ENCODE results near the gene EIPR1.

EIPR1 gene

DNA sequence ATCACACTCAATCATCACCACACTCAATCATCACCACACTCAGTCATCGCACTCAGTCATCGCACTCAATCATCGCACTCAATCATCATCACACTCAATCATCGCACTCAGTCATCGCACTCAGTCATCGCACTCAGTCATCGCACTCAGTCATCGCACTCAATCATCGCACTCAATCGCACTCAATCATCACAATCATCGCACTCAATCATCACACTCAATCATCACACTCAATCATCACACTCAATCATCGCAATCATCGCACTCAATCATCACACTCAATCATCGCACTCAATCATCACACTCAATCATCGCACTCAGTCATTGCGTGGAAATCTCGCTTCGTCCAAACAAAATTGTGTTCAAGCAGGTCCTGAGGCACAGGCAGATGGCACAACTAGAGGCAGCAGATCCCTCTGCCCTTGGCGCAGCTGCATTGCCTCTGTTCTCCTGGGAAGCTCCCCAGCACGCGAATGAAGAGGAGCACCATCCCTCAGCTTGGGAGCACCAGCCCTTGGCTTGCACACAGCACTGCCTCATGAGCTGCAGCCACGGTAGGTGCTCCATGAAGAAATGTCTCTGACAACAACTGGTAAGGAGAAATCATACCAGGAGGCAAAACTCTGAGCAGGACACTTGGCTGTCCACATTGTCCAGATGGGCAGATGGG, 108.1 kb downstream of the EIPR1 start:
- no peak for DNase-seq (ENCODE audit: low read depth in 3 of 3)

DNA sequence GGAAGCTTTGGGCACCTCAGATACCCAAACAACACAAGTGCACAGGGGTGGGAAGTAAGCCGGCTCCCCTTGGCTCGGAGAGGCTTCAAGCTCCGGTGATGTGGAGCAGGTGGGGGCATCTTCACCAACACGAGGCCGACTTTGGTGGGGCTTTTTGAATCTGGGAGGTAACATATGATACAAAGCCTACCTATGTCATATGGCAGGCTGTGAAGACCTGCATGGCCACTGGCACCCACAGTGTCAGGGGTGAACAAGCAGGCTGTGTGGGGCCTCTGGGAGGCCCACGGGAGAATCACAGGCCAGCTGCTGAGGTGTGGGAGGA, 109.0 kb downstream of the EIPR1 start:
- DNase-seq (ENCODE audit: low read depth in 3 of 3) = no peak

DNA sequence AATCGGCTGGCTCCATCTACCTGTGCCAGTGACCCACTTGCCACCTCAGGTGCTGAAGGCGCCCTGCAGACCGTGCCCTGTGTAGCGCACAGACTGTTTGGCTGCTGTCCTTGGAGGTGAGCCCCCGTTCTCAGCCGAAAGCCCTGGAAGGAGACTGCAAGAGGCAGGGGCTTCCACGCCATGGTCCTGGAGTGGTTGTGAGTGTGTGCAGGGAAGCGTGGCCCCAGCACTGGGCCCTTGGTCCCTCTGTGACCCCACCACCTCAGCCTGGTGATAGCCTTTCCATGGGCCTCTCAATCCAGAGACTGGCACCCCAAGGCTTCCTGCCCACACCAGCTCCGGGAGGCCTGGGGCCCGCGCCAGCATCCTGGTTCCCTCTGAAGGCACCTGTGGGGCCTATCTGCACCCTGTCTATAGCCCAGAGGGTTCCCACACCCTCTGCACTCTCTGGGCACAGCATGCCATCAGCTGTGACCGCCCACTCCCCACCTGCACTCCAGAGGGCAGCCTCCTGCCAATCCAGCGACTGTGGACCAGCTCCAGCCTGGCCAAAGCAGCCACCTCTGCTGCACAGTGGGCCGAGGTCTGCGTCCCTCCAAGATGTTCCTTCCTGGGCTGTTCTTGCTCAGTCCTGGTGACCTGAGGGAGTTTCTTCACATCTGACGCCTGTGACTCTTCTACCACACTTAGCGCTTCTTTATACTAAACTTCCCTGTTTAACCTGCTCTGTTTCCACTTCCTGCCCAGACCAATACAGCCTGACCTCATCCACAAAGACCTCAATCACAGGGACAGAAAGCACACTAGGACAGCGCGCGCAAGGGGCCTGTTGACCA, 109.5 kb downstream of the EIPR1 start:
- DNase-seq (ENCODE audit: low read depth in 3 of 3) = no peak

DNA sequence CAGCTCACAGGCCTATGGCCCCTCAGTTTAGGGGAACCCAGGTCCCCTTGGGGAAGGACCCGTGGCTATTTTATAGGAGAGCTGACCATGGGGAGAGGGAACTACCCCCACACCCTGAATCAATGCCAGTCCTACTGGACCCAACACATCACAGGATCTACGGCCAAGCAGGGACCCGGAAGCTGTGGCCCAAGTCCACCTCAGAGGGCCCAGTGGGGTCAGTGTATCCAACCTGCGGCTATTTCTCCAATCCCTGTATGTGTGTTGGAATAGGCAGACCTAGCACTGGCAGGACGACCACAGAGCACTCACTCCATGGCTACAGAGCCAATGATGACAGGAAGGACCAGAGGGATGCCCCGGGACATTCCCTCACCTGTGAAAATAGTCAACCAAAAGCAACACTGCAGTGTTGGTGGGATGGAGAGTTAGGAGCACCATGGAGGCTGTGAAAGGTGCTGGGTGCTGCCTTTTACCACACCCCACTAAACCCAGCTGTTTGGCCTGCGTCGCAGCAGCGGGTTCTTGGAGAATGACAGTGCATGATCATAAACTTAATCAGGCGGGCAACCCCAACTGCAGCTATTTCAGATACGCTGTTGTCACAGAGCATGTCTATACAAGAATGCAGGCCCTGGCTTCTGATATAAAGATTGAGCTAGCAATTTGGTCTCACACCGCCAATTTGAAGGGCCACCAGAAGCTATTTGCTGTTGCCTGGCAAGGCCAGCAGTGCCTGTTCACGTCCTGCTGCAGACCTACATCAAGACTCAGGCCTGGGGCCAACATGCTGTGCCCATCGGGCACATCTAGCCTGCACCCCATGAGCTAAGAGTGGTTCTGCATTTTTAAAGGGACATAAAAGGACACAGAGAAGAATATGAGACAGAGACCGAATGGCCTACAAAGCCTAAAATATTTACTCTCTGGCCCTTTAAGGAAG, 110.4 kb downstream of the EIPR1 start:
- no peak for DNase-seq (ENCODE audit: low read depth in 3 of 3)

DNA sequence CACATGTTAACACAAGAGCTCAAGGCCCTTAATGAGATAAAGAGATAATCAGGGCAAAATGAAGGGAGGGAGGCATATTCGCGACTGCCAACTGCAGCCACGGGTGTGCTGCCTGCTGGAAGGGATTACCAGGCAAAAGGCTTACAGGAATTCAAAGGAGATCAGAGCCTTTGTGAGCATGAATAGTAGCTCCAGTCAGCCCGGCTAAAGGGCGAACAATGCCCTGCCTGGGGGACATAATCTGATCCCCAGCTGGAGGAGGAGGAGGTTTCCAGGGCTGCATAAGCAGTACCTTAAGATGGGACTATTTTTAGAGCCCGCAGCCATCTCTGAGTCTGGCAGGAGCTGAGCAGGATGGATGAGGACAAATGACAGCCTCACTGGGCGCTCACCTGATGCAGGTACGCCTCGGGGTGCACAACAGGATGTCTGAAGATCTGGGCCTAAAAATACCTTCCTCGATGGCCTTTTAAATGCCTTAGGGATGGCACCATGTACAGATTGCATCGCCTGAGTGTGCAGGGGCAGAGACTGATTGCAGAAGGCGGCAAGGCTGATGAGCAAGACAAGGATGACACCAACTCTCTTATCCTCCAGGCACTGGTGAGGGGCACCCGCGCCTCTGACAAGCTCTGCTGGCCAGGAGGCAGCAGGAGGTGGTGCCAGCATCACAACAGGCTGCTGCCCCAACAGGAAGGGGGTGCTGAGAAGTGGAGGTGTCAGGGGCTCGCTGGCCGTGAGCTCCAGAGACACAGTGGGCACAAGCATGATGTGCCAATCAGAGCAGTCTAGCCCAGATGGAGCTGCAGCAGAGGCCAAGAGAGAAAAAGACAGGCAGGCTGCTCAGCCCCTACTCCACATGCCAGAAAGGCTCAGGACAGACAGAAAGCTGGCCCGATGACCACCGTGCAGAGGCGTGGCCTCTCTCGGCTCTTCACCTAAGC, 111.4 kb downstream of the EIPR1 start:
- no peak for DNase-seq (ENCODE audit: low read depth in 3 of 3)

DNA sequence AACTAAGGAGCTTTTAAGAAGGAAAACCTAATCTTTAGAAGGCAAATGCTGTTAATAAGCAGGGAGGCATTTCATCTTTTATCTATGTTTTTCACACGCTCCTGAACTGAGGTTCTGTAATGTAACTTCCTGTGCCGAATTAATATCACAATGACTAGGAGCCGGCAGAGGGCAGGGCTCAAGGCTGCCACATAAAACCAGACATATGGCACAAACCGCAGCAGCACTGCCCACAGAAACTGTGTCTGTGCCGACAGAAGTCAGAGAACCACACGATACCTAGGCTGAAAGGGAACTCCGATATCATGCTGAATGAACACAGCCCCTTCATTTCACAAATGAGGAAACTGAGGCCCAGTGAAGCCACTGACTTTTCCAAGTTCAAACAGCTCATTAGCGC, 112.1 kb downstream of the EIPR1 start:
- DNase-seq (ENCODE audit: low read depth in 3 of 3) = no peak

DNA sequence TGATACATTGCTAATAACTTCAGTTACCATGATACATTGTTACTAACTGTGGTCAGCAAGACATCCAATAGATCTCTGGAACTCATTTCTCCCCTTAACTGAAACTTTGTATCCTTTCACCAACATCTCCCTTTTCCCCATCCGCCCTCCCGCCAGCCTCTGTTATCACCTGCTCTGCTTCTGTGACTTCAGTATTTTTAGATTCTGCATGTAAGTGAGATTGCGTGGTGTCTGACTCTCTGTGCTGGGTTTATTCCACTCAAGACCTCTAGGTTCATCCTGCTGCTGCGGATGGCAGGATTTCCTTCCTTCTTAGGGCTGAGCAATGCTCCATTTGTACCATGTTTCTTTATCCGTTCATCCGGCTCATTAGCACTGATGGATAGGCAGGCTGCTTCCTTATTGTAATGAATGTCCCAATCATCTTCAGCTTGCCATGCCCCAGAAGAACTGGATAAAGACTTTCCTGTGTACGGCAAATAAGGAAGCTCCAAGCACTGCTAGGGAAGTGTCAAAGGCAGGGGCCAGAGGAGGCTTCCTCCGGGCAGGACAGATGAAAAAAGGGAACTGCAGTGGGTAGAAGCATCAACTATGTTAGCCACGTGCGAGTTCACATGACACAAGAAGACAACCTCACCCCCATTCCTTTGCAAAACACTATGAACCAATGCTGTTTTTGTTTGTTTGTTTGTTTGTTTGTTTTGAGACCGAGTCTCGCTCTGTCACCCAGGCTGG, 113.4 kb downstream of the EIPR1 start:
- DNase-seq (ENCODE audit: low read depth in 3 of 3) = no peak

DNA sequence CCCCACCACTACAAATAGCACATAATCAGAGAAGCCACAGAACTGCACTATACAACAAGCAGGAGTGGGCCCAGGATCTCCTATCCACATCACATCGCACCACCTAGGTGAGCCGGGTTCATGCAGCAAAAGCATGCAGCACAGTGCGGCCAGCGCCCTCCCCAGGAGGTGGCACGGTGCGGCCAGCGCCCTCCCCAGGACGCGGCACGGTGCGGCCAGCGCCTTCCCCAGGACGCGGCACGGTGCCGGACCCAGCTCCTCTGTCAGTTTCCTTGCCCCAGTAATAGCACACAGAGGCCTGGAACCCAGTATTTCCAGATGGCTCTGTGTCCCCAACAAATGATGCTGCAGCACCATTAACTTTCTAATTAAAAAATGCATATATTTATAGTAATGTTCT, 114.1 kb downstream of the EIPR1 start:
- DNase-seq (ENCODE audit: low read depth in 3 of 3) = no peak

DNA sequence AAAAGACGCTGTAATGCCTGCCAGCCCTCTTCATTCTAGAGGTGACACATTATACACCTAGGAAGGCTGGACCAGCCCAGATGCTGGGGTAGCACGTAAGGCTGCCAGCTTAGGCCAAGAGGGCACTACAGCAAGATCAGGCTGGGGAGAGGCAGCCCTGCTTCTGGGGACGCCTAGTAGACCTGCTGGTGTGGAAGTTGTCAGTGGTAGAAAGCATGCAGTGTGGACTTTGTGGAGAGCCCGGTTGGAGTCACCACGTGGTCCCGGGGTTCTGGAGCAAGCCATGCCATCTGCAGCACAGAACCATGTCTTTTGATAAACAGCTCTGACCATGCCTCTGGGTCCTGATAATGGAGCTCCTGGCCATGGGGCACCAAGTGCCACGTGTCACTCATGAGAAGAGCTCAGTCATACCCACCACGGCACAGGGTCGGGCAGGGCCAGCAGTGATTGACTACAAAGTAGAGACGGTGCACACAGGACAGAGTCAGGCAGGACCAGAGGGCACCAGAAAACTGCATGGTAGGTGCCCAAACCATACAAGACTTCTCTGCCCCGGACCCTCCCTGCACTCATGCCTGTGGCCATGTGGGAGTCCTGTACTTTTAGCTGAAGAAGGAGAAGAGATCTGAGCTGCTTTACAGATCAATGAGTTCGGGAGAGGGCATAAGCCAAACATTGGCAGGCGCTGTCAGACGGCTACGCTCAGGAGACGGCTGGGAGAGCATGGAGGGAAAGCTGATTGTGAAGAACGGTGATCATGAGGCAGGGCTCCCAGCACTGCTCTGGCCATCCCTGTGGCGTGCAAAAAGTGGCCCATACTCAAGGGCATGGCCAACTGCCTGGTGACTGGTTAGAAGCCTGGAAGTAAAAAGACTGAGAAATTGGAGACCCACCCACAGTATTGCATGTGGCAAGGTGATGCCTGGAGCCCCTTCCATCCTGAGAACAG, 114.9 kb downstream of the EIPR1 start:
- DNase-seq (ENCODE audit: low read depth in 3 of 3) = no peak

DNA sequence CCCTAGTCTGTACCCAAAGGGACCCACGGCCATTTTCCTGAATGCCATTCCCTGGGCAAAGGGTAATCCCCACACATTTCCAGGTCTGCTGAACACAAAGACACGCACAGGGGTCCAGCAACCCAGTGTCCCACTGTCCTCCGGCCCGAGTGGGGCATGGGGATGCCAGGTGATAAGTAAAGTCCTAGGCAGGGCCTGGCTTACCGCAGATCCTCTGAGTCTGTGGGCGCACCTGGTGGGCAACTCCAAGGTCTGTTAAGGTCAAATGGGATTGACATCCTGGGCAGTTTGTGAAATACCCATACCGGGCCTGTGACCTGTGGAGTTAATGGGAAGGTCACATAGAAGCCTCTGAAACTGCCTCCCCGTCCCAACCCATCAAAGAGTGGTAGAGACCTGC, 116.1 kb downstream of the EIPR1 start:
- DNase-seq (ENCODE audit: low read depth in 3 of 3) = no peak

DNA sequence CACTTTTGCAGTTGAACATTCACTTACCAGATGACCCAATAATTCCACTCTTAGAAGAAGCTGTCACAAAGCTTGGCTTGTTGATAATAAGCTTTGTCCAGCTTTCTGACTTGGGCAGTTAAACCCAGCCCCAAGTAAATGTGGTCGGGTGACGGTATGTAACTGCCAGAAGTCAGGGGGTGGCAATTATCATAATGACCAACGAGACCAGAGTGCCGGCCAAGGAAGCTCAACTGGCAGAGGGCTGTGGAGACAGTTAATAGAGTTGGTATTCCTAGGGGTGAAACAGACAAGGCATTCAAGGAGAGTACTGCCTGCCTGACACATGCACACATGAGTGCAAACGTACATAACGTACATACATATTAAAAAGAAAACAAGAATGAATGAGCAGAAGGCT, 116.7 kb downstream of the EIPR1 start:
- DNase-seq (ENCODE audit: low read depth in 3 of 3) = no peak

DNA sequence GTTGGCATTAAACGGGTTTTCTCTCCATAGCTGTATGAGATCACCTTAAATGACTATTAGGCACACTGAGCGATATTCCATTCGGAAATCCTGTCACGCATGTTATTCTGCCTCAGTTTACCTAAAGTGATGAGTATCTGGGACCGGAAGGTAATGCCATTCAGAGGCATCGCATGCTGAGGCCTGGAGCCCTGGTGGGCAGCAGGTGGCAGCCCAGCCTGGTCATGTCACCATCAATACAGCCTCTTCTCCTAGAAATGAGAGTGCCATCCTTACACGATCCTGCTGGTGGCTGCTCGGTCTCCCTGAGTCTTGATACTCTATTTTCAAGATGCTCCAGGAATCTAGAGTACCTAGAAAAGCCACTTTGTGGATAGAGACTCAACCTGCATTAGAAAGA, 119.8 kb downstream of the EIPR1 start:
- no peak for DNase-seq (ENCODE audit: low read depth in 3 of 3)

DNA sequence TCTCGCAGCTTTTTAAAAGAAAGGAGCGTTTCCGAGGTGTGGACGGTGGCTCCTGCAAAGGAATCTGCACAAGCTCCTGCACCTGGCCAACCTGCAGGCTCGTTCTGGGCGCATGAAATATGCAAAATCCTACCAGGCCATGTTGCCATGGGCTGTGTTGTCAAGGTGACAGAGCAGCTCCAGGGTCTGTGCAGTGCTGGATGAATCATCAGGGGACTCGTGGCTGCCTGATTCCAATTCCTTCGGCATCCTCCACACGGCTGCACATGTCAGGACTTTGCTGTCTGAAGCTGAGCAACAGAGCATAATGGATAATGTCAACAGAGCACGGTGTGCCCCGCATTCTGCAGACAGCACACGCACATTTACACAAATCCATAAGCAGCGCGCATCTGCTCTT, 120.5 kb downstream of the EIPR1 start:
- no peak for DNase-seq (ENCODE audit: low read depth in 3 of 3)

DNA sequence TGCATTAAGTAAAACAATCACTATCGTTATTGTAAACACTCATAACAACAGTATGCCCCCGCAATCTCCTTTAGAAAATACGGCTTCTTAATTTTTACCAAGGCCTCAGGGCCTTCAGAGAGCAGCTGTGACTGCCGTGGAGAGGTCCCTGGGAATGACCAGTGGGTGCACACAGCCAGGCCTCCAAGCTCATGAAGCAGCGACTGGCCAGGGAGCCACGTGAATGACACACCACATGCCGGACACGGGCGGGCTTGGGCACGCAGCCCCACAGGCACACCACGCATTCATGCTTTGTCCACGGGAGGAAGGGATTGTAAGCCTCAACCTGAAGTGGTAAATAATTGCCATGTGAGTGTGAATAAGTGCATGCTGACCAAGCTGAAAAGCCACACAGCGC, 121.0 kb downstream of the EIPR1 start:
- no peak for DNase-seq (ENCODE audit: low read depth in 3 of 3)

DNA sequence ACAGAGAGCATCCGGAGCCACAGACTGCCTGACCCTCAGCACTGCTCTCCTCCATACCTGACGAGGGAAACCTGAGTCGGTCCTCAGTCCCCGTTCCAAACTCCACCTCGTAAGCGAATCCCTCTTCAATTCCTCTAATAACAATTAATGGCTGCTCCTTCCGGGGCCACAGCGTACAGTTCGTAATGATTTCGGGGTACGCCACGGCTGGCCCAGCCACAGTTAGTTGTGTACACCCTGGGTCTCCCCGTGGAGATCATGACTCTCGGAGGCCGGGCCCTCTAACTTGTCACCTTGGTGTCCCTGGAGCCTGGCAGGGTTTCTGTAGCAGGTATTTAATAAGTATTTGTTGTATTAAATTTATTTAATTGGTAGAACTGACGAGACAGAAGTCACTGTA, 121.5 kb downstream of the EIPR1 start:
- DNase-seq (ENCODE audit: low read depth in 3 of 3) = no peak

DNA sequence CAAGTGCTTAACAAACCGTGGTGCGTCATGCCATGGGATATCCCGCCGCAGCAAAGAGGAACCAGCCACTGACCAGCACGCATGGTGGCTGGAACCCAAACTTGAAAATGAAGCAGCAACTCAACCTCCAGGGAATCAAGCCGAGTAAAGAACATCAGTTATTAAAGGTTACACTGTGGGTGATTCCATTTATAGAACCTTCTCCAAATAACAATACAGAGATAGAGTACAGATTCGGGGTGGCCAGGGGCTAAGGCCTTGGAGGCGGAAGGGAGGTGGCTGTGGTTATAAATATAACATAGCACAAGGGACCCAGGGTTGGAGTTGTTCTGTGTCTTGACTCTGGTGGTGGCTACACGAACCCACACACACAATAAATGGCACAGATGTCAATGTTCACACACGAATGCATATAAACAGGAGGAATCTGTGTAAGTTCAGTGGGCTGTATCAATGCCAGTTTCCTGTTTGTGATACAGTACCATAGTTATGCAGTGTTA, 123.1 kb downstream of the EIPR1 start:
- DNase-seq (ENCODE audit: low read depth in 3 of 3) = no peak

DNA sequence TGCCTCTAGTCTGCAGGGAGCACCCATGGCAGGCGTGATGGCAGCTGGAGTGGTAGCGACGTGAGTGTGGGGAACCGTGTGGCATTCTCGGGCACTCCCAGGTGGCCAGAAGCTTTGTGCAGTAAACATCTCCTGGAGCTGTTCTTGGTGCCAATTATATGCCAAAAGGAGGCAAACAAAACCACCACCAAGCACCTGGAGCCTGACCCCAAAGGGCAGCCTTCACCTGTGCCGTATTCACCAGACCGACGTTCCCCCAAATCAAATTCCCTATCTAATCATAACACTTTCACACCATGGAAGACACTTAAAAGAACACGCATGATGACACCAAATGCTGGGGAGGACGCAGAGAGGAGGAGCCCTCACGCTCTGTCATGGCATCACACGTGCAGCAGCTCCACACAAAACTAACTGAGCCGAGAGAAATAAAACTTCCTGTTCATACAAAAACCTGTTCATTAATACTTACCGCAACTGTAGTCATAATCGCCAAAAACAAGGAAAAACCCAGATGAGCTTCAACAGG, 123.6 kb downstream of the EIPR1 start:
- DNase-seq (ENCODE audit: low read depth in 3 of 3) = no peak

DNA sequence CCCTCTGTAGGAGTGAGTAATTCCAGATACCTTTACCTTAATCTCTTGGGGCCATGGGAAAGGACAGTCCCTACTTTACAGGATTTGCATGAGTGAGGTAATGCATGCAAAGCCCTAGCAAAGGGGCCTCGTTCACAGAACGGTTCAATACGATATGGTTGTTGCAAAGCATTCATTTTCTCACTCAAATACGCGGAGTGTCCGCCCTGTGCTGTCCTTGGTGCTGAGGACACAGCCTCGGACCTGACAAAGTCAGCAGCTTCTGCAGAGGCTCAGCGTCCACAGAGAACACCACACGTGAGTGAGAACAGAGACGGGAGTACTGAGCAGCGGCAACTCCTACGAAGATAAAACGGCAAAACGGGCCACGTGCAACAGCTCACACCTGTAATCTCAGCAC, 125.7 kb downstream of the EIPR1 start:
- no peak for DNase-seq (ENCODE audit: low read depth in 3 of 3)

DNA sequence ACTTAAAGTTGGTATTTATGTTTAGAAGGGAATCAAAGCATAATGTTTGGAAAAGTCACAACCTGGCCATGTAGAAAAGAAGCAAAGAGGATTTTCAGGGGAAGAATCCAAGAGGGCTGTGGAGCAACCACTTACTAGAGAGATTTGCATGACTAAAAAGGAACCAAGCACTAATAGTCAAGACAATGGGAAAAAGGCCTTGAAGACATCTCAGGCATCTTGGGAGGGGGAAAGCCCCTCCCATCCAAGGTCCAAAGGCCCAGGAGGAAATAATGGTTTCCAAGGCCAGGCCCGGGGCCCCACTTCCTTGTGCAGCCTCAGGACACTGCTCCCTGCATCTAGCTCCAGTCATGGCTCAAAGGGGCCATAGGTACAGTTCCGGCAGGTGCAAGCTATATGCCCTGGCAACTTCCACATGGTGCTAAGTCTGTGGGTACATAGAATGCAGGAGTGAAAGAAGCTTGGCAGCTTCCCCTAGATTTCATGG, 128.1 kb downstream of the EIPR1 start:
- no peak for DNase-seq (ENCODE audit: low read depth in 3 of 3)
